Measurements from ENCODE around the gene CD33.
"Not testable (repeated sequence)": the region's sequence is repeated elsewhere in the genome, so short reads cannot be mapped to it uniquely, and the experiment has no call there.

CD33 gene

GRCh38 chr19:51224898-51225393 lies at the start of gene CD33:
Gene CD33 (plus strand): TSS chr19:51225080. CDS start chr19:51225119, 39 bp downstream.
- DNase-seq (ENCODE audit: low read depth) = not testable (repeated sequence)

DNA sequence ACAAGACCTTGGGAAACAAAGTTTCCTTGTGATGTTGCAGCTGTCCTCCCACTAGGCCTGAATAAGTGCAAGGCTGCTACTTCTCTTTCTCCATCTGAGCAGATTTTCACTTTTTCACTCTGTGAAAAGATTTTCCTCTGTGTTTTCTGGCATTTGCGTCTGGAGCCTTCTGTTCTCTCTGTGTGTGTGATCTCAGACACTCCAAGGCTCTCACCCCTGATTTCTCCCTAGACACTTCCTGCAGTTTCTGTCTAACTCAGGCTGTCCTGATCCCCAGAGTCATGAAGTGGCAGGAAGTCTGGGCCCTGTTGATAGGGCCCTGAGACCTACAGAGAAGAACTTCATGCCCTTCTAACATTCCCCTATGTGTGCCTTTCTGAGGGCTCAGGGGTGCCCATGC lies 45.6 kb upstream of the CD33 start:
- DNase-seq (ENCODE audit: low read depth) = no peak

- no peak for DNase-seq (ENCODE audit: low read depth)
These were observed 43.4 kb upstream of the CD33 start for GRCh38 chr19:51181377-51181912.

- DNase-seq (ENCODE audit: low read depth) = no peak
These were observed 42.9 kb upstream of the CD33 start for GRCh38 chr19:51181913-51182419.

DNA sequence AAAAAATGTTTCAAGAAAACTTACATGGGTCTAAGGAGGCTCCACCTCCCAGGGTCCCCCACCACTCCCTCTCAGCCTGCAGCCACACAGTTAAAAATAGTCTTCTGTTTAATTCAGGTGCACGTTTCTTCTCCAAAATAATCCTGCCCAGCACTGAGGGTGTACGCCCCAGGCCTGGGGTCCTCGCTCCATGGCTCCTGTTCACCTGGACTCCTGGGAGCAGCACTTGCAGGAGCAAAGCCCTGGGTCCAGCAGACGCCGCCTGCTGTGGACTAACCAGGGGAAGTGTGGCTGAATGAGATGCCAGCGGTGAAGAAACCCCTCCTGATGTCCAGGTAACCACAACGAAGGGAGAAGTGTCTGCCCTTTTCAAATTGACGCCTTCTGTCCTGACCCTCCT lies 41.3 kb upstream of the CD33 start:
- no peak for DNase-seq (ENCODE audit: low read depth)

GRCh38 chr19:51185069-51185867 lies 39.6 kb upstream of the CD33 start:
- no peak for DNase-seq (ENCODE audit: low read depth)

DNA sequence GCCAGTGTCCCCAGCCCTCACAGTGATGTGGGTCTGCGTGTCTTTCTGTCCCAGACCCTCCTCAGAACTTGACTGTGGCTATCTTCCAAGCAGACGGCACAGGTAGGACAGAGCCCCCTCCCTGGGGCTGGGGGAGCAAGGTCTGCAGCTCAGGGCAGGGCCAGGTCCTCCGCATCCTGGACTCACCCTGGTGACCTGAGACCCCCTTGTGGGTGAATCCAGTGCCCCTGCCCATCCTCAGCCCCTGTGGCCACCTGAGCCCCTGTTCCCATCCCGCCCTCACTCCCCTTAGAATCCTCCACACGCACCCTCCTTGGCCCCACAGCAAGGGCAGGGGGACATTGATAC lies 39.0 kb upstream of the CD33 start:
- DNase-seq (ENCODE audit: low read depth) = no peak

DNA sequence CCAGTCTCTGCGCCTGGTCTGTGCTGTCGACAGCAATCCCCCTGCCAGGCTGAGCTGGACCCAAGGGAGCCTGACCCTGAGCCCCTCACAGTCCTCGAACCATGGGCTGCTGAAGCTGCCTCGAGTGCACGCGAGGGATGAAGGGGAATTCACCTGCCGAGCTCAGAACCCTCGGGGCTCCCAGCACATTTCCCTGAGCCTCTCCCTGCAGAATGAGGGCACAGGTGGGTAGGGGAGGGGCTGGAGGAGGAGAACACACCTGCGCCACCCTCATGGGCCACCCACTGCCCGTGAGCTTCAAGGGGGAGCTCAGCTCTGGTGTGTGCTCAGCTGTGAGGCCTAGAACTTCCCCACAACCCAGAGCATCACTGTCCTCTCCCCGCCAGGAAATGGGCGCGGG lies 38.6 kb upstream of the CD33 start:
- no peak for DNase-seq (ENCODE audit: low read depth)

DNA sequence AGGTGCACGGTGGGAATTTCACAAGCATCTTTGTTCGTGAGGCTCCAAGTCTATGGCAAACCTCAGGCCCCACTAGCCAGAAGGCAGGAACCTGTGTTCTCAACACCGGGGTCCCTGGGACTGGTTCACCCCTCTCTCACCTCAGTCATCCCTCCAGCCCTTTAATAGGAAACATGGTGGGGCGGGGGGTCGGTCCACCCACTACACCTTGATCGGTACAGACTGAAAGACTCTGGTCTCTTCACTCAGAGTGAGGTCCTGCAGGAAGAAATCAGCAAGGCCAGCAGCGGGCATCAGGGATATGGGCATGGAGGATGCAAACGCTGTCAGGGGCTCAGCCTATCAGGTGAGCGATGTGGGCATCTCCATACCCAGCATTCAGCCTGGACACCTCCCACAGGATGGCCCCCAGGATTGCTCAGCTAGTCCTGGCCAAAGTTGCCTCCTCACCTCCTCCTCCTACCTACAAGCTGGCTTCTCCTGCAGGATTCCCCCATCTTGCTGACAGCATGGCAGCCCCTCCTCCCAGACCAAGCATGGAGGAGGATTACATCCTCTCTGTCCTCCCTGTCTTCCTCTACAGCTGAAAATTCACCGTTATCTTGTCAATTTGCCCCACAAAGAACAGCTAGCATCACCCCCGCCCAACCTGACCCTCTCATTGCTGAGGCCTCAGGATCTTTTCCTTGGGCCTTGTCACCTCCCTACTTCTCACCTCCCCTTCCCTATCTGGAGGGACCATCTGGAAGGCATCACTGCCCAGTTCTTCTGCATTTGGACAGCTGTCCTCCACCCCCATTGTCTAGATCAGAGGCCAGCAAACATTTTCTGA lies 37.3 kb upstream of the CD33 start:
- DNase-seq (ENCODE audit: low read depth) = no peak

GRCh38 chr19:51188227-51188559 lies 36.7 kb upstream of the CD33 start:
- DNase-seq (ENCODE audit: low read depth) = no peak

DNA sequence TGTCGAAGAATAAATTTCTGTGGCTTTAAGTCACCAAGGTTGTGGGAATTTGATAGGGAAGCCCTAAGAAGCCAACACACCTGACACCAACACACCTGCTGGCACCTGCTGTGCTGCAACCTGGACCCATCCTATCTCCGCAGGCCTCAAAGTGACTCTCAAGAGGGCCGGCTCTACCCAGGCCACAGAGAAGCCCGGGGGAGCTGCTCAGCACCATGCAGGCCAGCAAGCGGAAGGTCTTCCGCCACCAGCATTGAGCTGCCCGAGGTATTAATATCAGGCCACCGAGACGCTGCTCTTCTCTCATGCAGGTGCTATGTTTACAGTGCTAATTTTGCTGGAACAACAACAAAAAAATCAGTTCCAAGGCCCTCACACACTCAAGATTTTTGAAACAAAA lies 32.2 kb upstream of the CD33 start:
- no peak for DNase-seq (ENCODE audit: low read depth)

GRCh38 chr19:51194527-51195315 lies 30.2 kb upstream of the CD33 start:
- DNase-seq (ENCODE audit: low read depth) = no peak

DNA sequence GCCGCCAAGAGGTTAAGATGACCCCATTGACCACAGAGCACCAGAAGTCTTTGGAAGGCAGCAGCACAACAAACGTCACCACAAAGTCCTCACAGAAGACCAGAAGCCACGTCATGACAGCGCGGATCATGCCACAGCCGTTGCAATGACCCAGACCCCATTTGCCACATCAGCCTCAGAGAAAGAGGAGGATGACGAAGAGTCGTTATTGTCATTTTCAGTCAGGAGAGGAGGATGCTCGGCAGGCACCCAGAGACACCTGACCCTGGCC lies 29.6 kb upstream of the CD33 start:
- no peak for DNase-seq (ENCODE audit: low read depth)

GRCh38 chr19:51195616-51196015 lies 29.3 kb upstream of the CD33 start:
- DNase-seq (ENCODE audit: low read depth) = no peak

GRCh38 chr19:51196181-51196580 lies 28.7 kb upstream of the CD33 start:
- no peak for DNase-seq (ENCODE audit: low read depth)

- no peak for DNase-seq (ENCODE audit: low read depth)
These were observed 26.2 kb upstream of the CD33 start for GRCh38 chr19:51198641-51199040.

DNA sequence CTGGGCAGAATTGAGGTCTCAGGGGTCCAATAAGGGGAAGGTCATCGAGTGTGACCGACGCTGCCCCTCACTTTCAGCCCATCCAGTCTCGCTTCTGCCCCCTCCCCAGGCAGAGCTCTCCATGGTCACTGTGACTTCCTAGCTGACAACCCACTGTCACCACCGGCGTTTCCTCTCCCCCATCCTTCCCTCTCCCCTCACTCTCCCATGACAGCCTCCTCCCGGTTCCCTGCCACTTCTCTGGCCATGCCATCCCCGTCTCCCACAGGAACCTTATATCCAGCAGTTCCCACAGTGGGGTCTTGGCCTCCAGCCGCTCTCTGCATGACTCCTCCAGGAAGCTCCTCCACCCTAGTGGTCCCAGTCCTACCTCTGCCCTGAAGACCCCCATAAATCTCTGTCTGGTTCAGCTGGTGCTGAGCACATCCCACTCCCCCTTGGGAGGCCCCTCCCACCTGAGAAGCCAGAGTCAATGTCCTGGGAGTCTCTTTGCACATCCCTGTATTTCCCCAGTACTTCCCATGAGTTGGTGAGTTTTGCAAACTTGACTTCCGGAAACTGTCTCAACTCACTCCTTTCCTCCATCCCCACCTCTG lies 24.7 kb upstream of the CD33 start:
- no peak for DNase-seq (ENCODE audit: low read depth)

- no peak for DNase-seq (ENCODE audit: low read depth)
These were observed 23.2 kb upstream of the CD33 start for GRCh38 chr19:51201712-51202111.

DNA sequence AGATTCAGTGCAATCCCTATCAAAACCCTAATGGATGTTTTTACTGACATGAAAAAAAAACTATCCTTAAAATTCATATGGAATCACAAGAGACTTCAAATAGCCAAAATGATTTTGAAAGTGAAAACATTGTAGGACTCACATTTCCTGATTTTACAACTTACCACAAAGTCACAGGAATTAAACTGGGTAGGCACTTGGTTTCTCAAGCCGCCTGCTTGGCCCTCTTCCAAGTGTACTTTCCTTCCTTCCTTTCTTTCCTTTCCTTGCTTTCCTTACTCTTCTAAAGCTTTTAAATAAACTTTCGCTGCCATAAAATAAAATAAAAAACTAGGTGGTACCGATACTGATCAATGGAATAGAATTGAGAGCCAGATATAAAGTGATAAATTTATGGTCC lies 21.0 kb upstream of the CD33 start:
- no peak for DNase-seq (ENCODE audit: low read depth)

DNA sequence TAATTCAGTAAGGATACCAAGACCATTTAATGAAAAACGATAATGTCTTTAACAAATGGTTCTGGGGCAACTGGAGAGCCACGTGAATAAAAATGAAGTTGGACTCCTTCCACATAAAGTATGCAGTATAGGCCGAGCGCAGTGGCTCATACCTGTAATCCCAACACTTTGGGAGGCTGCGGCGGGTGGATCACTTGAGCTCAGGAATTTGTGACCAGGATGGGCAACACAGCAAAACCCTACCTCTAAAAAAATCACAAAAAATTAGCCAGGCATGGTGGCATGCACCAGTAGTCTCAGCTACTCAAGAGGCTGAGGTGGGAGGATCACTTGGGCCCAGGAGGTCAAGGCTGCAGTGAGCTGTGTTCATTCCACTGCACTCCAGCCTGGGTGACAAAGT lies 20.6 kb upstream of the CD33 start:
- no peak for DNase-seq (ENCODE audit: low read depth)

GRCh38 chr19:51207747-51208146 lies 17.1 kb upstream of the CD33 start:
- no peak for DNase-seq (ENCODE audit: low read depth)

- no peak for DNase-seq (ENCODE audit: low read depth)
These were observed 14.6 kb upstream of the CD33 start for GRCh38 chr19:51210191-51210784.
